Keratinocyte (primary cell): Measurements from ENCODE around the gene NCK1. TPM values are rescaled to one million over a fixed set of nuclear protein-coding genes. Genes with fewer than 3 reads are reported as not detected.

ENCODE experiments used
- DNase-seq: peaks from one replicate; pipeline ENCODE4 v3.0.0-alpha.2; 2011; ENCODE audit warnings: low read depth, missing footprints, low spot score
- FAIRE-seq: peaks from 2 replicates; lab custom pipeline; 2011; peaks lifted over from hg19 to GRCh38; lab: Jason Lieb, UNC
- H2AFZ ChIP-seq: 2 replicates; pipeline ENCODE4 v1.6.0; 2012; ENCODE audit warnings: low read length, control low read depth, inconsistent platforms; ENCODE audit not compliant: control insufficient read depth
- H3K27ac ChIP-seq: 2 replicates; pipeline ENCODE4 v1.5.1; 2011; ENCODE audit warnings: low read length; ENCODE audit not compliant: control insufficient read depth, insufficient read depth
- H3K27me3 ChIP-seq: 3 replicates; pipeline ENCODE4 v1.6.0; 2011; ENCODE audit warnings: low read length; ENCODE audit not compliant: control insufficient read depth, insufficient read depth; ENCODE audit errors: extremely low read depth
- H3K36me3 ChIP-seq, 2 experiments: 2 replicates in 1 of 2; 3 replicates in 1 of 2; pipeline ENCODE4 v1.5.1; 2011; ENCODE audit warnings: low read length in 2 of 2, mild to moderate bottlenecking in 1 of 2; ENCODE audit not compliant: control insufficient read depth in 2 of 2, insufficient read depth in 2 of 2; ENCODE audit errors: extremely low read depth in 1 of 2
- H3K4me1 ChIP-seq: 3 replicates; pipeline ENCODE4 v1.5.1; 2011; ENCODE audit warnings: low read length; ENCODE audit not compliant: control insufficient read depth, insufficient read depth; ENCODE audit errors: extremely low read depth
- H3K4me2 ChIP-seq: 3 replicates; pipeline ENCODE4 v1.6.0; 2011; ENCODE audit warnings: low read depth, low read length; ENCODE audit not compliant: control insufficient read depth, insufficient read depth; ENCODE audit errors: extremely low read depth
- H3K4me3 ChIP-seq, 3 experiments: fragments of 200-600 bp in 1 of 3; sonication (generic) in 1 of 3; 2 replicates in 2 of 3; 3 replicates in 1 of 3; pipeline ENCODE4 v1.5.1; 2011 to 2016; ENCODE audit warnings: low read length in 3 of 3, mild to moderate bottlenecking in 3 of 3, control low read depth in 2 of 3, inconsistent platforms in 1 of 3, low read depth in 1 of 3, mixed read lengths in 1 of 3, mixed run types in 1 of 3, moderate library complexity in 1 of 3; ENCODE audit not compliant: control insufficient read depth in 2 of 3, insufficient read depth in 2 of 3; ENCODE audit errors: extremely low read depth in 1 of 3
- H3K79me2 ChIP-seq: 2 replicates; pipeline ENCODE4 v1.6.0; 2012; ENCODE audit warnings: low read length; ENCODE audit not compliant: control insufficient read depth, insufficient read depth
- H3K9ac ChIP-seq: 3 replicates; pipeline ENCODE4 v1.6.0; 2011; ENCODE audit warnings: low read length; ENCODE audit not compliant: control insufficient read depth, insufficient read depth; ENCODE audit errors: extremely low read depth
- H3K9me1 ChIP-seq: 3 replicates; pipeline ENCODE4 v1.6.0; 2011; ENCODE audit warnings: low read length; ENCODE audit not compliant: control insufficient read depth, insufficient read depth; ENCODE audit errors: extremely low read depth
- H3K9me3 ChIP-seq: 2 replicates; pipeline ENCODE4 v1.5.1; 2012; ENCODE audit warnings: low read depth, low read length; ENCODE audit not compliant: control insufficient read depth
- H4K20me1 ChIP-seq: 3 replicates; pipeline ENCODE4 v1.6.0; 2011; ENCODE audit warnings: low read length; ENCODE audit not compliant: control insufficient read depth, insufficient read depth; ENCODE audit errors: extremely low read depth
- CTCF ChIP-seq, 3 experiments: IDR thresholded peaks in 1 of 3; conservative IDR thresholded peaks in 1 of 3; optimal IDR thresholded peaks in 1 of 3; 2 replicates in 2 of 3; 3 replicates in 1 of 3; pipeline versions ENCODE3 to v1.5.1; 2011; ENCODE audit warnings: low read length in 3 of 3, mild to moderate bottlenecking in 3 of 3, moderate library complexity in 2 of 3, control low read depth in 1 of 3, inconsistent platforms in 1 of 3; ENCODE audit not compliant: insufficient read depth in 2 of 3; ENCODE audit errors: extremely low read depth in 1 of 3
- EZH2 ChIP-seq: IDR thresholded peaks from one replicate; pipeline ENCODE4 v1.6.1; 2012; ENCODE audit warnings: inconsistent platforms, mild to moderate bottlenecking, low read length, moderate library complexity
- dilution Hi-C: fragments of 300-500 bp; cut with MboI; formaldehyde crosslinking; loops from one replicate; pipeline ENCODE4 v1.7.0; 2020; ENCODE audit warnings: low sequenced_read_pairs; ENCODE audit not compliant: extremely low pct_ligation_motif_present
- polyA plus RNA-seq, 5 experiments: library from polyadenylated mRNA; depleted of rRNA in 3 of 5; stranded (reverse) in 3 of 5; stranded (forward) in 1 of 5; unstranded in 1 of 5; fragments of >200 nt; gene quantifications; 1 replicate in 1 of 5; 2 replicates in 3 of 5; 3 replicates in 1 of 5; pipeline versions ENCODE4 v1.2.1 to v1.2.3, GENCODE V29; 2011 to 2012; ENCODE audit warnings: missing spikeins in 2 of 5, low read depth in 1 of 5, low replicate concordance in 1 of 5

Gene NCK1
- polyA plus RNA-seq, 1 donor (not counting 4 experiments of a cell fraction or from before 2014, with no cell fraction given), result 57.9 TPM

DNA sequence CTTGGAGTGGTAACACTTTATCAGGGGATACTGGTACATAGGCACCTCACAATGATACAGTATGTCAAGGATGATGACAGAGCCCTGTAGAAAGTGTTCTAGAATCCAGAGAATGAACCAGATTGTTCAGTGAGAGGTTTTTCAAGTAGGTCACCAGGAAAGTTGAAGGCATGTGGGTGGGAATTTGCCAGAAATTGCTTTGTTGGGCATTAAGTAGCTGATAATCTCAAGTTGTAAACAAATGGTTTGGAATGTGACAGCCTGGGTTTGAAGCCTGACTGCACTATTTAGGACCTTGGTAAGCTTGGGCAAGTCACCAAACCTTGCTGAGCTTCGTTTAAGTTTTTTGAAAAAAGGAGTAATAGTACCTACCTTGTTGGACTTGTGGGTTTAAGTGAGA is 30.5 kb upstream of the NCK1 start:
- no peaks in the 10 kb centered on the region for H3K4me1 ChIP-seq
- H3K79me2 ChIP-seq, result no peaks in the 10 kb centered on the region
- H3K9me3 ChIP-seq, result no peaks in the 10 kb centered on the region
- H3K9ac ChIP-seq, result no peak overlapping the region
- H3K27ac ChIP-seq, result no peak overlapping the region
- no peaks in the 10 kb centered on the region for H3K27me3 ChIP-seq
- no peak for FAIRE-seq
- H3K36me3 ChIP-seq, result no peaks in the 10 kb centered on the region
- no peaks in the 10 kb centered on the region for H3K9me1 ChIP-seq
- dilution Hi-C loops, result no loop called here
- TF ChIP-seq EZH2, result no peak
- no peak for TF ChIP-seq CTCF (optimal IDR thresholded peaks at IDR 0.05 in 1 of 3, IDR thresholded peaks at IDR 0.05 in 1 of 3, conservative IDR thresholded peaks at IDR 0.05 in 1 of 3; ENCODE audit: extremely low read depth in 1 of 3, insufficient read depth in 2 of 3, low read length in 3 of 3)
- no peak overlapping the region for H2AFZ ChIP-seq
- no peak for DNase-seq
- H4K20me1 ChIP-seq, result no peaks in the 10 kb centered on the region
- no peak overlapping the region for H3K4me3 ChIP-seq
- H3K4me2 ChIP-seq, result no peak overlapping the region

DNA sequence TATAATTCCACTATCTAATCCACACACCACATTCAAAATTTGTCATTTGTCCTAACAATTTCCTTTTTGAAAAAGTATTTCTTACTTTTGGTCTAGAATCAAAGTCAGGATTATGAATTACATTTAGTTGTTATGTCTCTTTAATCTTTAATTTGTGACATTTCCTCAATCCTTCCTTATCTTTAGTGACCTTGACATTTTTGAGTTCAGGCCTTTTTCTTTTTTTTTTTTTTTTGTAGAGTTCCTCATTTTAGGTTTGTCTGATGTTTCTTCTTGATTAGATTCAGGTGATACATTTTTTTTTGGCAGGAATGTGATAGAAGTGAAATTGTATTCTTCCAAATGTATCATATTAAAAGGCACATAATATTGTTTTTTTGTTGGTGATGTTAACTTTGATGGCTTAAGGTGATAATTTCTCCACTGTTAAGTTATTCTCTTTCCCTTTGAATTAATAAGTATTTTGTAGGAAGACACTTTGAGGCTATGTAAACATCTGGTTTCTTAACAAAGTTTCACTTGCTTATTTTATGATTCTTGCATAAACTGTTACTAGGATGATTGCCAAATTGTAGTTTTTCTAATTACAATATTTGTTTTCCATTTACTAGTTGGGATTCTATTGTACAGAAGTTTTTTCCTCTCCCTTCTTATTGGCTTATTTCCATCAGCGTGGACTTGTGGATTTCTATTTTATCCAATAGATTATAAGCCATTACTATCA is 26.8 kb upstream of the NCK1 start:
- Histone ChIP-seq H2AFZ (no peak overlapping the region), H3K4me3 (no peak overlapping the region), H3K4me2 (no peak overlapping the region), H3K27me3 (no peaks in the 10 kb centered on the region), H3K36me3 (no peaks in the 10 kb centered on the region), H4K20me1 (no peaks in the 10 kb centered on the region), H3K4me1 (peaks cover 10% of the 10 kb centered on the region), H3K79me2 (no peaks in the 10 kb centered on the region), H3K9me3 (no peaks in the 10 kb centered on the region), H3K9ac (no peak overlapping the region), H3K9me1 (no peaks in the 10 kb centered on the region), H3K27ac (no peak overlapping the region)
- FAIRE-seq (no peak), DNase-seq (no peak)
- TF ChIP-seq CTCF (optimal IDR thresholded peaks at IDR 0.05 in 1 of 3, IDR thresholded peaks at IDR 0.05 in 1 of 3, conservative IDR thresholded peaks at IDR 0.05 in 1 of 3; ENCODE audit: extremely low read depth in 1 of 3, insufficient read depth in 2 of 3, low read length in 3 of 3) (no peak), EZH2 (no peak)
- dilution Hi-C loops, result no loop called here
